ENCODE data around the gene ANKMY1.

ANKMY1 gene, protein sequence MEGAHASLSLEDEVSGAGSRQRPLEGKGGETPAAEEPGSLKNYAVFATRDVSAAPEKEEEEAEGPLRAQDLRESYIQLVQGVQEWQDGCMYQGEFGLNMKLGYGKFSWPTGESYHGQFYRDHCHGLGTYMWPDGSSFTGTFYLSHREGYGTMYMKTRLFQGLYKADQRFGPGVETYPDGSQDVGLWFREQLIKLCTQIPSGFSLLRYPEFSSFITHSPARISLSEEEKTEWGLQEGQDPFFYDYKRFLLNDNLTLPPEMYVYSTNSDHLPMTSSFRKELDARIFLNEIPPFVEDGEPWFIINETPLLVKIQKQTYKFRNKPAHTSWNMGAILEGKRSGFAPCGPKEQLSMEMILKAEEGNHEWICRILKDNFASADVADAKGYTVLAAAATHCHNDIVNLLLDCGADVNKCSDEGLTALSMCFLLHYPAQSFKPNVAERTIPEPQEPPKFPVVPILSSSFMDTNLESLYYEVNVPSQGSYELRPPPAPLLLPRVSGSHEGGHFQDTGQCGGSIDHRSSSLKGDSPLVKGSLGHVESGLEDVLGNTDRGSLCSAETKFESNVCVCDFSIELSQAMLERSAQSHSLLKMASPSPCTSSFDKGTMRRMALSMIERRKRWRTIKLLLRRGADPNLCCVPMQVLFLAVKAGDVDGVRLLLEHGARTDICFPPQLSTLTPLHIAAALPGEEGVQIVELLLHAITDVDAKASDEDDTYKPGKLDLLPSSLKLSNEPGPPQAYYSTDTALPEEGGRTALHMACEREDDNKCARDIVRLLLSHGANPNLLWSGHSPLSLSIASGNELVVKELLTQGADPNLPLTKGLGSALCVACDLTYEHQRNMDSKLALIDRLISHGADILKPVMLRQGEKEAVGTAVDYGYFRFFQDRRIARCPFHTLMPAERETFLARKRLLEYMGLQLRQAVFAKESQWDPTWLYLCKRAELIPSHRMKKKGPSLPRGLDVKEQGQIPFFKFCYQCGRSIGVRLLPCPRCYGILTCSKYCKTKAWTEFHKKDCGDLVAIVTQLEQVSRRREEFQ

GRCh38 chr2:240557808-240558207 lies at the start of gene ANKMY1:
Gene ANKMY1 (minus strand): TSS chr2:240557988. CDS start chr2:240557335, 653 bp downstream.
- peak within 1 kb of the TSS; percentile 56 for H3K4me3 ChIP-seq (ENCODE audit: low read depth, low read length)
- DNase-seq (ENCODE audit: low read depth), result no peak
- no peak for TF ChIP-seq CTCF (IDR thresholded peaks at IDR 0.05; ENCODE audit: control insufficient read depth, extremely low read depth, insufficient read depth)

GRCh38 chr2:240605867-240606743 lies 48.3 kb upstream of the ANKMY1 start:
- no peak for TF ChIP-seq CTCF (IDR thresholded peaks at IDR 0.05; ENCODE audit: control insufficient read depth, extremely low read depth, insufficient read depth)

GRCh38 chr2:240604939-240605716 lies 47.3 kb upstream of the ANKMY1 start:
- TF ChIP-seq CTCF (IDR thresholded peaks at IDR 0.05; ENCODE audit: control insufficient read depth, extremely low read depth, insufficient read depth), result no peak

More at GRCh38 chr2:240605867-240606743, 48.3 kb upstream of the ANKMY1 start:
- H3K4me3 ChIP-seq (ENCODE audit: low read depth, low read length), result no peak overlapping the region
- DNase-seq (ENCODE audit: low read depth), result no peak

GRCh38 chr2:240604291-240604938 lies 46.6 kb upstream of the ANKMY1 start:
- no peak overlapping the region for H3K4me3 ChIP-seq (ENCODE audit: low read depth, low read length)
- peak; percentile 60 for TF ChIP-seq CTCF (IDR thresholded peaks at IDR 0.05; ENCODE audit: control insufficient read depth, extremely low read depth, insufficient read depth)
- DNase-seq (ENCODE audit: low read depth), result peak; percentile 21

More at GRCh38 chr2:240604939-240605716, 47.3 kb upstream of the ANKMY1 start:
- no peak overlapping the region for H3K4me3 ChIP-seq (ENCODE audit: low read depth, low read length)
- no peak for DNase-seq (ENCODE audit: low read depth)

DNA sequence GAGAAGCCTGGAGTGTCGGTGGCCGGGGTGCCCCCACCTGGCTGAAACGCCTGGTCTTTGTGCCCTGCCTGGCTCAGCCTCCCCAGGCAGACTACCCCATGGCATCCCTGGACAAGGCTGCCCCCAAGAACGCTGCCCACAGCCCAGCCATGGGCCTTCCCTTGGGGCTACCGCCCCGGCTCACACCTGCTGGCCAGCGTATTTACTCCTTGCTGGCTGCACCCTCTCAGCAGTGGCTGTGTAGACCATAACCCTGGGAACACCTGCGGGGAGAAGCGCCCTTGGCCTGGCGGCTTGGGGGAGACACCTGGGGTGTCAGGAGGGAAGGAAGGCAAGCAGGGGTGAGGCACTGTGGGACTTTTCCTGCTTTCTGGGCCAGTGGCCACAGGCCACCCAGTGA lies 46.1 kb upstream of the ANKMY1 start:
- TF ChIP-seq CTCF (IDR thresholded peaks at IDR 0.05; ENCODE audit: control insufficient read depth, extremely low read depth, insufficient read depth), result no peak
- DNase-seq (ENCODE audit: low read depth), result no peak
- H3K4me3 ChIP-seq (ENCODE audit: low read depth, low read length), result no peak overlapping the region
